WTC11 (cell line): ENCODE results near the gene DRAXIN.

Experiments
- ATF2 ChIP-seq: sonication (generic); formaldehyde crosslinking; IDR thresholded peaks from 2 replicates; pipeline ENCODE4 v1.8.1; 2022; ENCODE audit warnings: low read depth, missing genetic modification reagents, borderline replicate concordance
- CREB1 ChIP-seq: sonication (generic); formaldehyde crosslinking; IDR thresholded peaks from 2 replicates; pipeline ENCODE4 v1.8.0; 2023; ENCODE audit warnings: mild to moderate bottlenecking, missing genetic modification reagents
- CREM ChIP-seq: sonication (generic); formaldehyde crosslinking; IDR thresholded peaks from 2 replicates; pipeline ENCODE4 v1.8.1; 2022; ENCODE audit warnings: mild to moderate bottlenecking, missing genetic modification reagents, moderate library complexity
- ERG ChIP-seq: fragments of 250-450 bp; sonication (Bioruptor Pico); IDR thresholded peaks from 2 replicates; pipeline ENCODE4 v1.8.0; 2021; ENCODE audit warnings: mild to moderate bottlenecking
- ESRRA ChIP-seq: sonication (generic); formaldehyde crosslinking; IDR thresholded peaks from 2 replicates; pipeline ENCODE4 v1.8.1; 2022; ENCODE audit warnings: mild to moderate bottlenecking, missing genetic modification reagents, borderline replicate concordance
- FOXP1 ChIP-seq: sonication (generic); formaldehyde crosslinking; IDR thresholded peaks from 2 replicates; pipeline ENCODE4 v1.8.0; 2022; ENCODE audit warnings: missing genetic modification reagents, mild to moderate bottlenecking, moderate library complexity, borderline replicate concordance
- GABPB1 ChIP-seq: sonication (generic); formaldehyde crosslinking; IDR thresholded peaks from 2 replicates; pipeline ENCODE4 v1.8.1; 2023; ENCODE audit warnings: mild to moderate bottlenecking, missing genetic modification reagents
- HMGA2 ChIP-seq: fragments of 250-450 bp; sonication (Bioruptor Pico); IDR thresholded peaks from 2 replicates; pipeline ENCODE4 v1.4.0; 2021; ENCODE audit warnings: mild to moderate bottlenecking, moderate library complexity
- JUN ChIP-seq: sonication (generic); formaldehyde crosslinking; IDR thresholded peaks from 2 replicates; pipeline ENCODE4 v1.8.0; 2023; ENCODE audit warnings: mild to moderate bottlenecking, missing genetic modification reagents
- TEAD1 ChIP-seq: sonication (generic); formaldehyde crosslinking; IDR thresholded peaks from 2 replicates; pipeline ENCODE4 v1.8.0; 2022; ENCODE audit warnings: mild to moderate bottlenecking, missing genetic modification reagents
- TF ChIP-seq, protein P1 (sequence below): fragments of 200-600 bp; IDR thresholded peaks from 2 replicates; pipeline ENCODE4 v1.8.0; 2022; ENCODE audit warnings: antibody characterized with exemption
- TF ChIP-seq, protein P2 (sequence below): sonication (generic); formaldehyde crosslinking; IDR thresholded peaks from 2 replicates; pipeline ENCODE4 v1.8.1; 2023; ENCODE audit warnings: mild to moderate bottlenecking, missing genetic modification reagents, moderate library complexity
- TF ChIP-seq, protein P3 (sequence below): sonication (generic); formaldehyde crosslinking; IDR thresholded peaks from 2 replicates; pipeline ENCODE4 v1.8.1; 2023; ENCODE audit warnings: mild to moderate bottlenecking, moderate library complexity, missing genetic modification reagents

DNA sequence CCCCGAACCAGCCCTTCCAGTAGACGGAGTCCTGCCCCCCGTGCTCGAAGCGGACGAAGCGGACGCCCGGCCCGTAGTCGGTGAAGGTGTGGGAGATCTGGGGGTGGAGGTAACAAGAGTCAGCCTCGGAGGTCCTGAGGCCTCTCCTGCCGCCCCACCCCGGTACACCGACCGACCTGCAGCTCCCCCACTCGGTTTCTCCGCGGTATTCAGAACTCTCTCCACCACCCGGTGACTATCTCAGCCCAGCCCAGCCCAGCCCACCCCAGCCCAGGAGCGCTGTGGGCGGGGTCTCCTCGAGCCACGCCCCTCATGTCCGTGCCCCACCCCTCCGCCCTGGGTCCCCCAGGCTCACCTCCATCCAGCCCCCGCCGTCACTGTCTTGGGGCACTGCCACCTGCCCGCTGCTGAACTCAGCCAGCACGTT is 42.8 kb upstream of the DRAXIN start:
- TF ChIP-seq ESRRA (CRISPR knock-in tag) (no peak), GABPB1 (no peak), FOXP1 (CRISPR knock-in tag) (no peak), CREM (no peak), ERG (CRISPR knock-in tag) (no peak), HMGA2 (CRISPR knock-in tag) (no peak), ATF2 (CRISPR knock-in tag) (no peak), CREB1 (CRISPR knock-in tag) (no peak), JUN (no peak), TEAD1 (CRISPR knock-in tag) (no peak)
- TF ChIP-seq, protein P1, sequence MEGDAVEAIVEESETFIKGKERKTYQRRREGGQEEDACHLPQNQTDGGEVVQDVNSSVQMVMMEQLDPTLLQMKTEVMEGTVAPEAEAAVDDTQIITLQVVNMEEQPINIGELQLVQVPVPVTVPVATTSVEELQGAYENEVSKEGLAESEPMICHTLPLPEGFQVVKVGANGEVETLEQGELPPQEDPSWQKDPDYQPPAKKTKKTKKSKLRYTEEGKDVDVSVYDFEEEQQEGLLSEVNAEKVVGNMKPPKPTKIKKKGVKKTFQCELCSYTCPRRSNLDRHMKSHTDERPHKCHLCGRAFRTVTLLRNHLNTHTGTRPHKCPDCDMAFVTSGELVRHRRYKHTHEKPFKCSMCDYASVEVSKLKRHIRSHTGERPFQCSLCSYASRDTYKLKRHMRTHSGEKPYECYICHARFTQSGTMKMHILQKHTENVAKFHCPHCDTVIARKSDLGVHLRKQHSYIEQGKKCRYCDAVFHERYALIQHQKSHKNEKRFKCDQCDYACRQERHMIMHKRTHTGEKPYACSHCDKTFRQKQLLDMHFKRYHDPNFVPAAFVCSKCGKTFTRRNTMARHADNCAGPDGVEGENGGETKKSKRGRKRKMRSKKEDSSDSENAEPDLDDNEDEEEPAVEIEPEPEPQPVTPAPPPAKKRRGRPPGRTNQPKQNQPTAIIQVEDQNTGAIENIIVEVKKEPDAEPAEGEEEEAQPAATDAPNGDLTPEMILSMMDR, result no peak
- TF ChIP-seq, protein P2, sequence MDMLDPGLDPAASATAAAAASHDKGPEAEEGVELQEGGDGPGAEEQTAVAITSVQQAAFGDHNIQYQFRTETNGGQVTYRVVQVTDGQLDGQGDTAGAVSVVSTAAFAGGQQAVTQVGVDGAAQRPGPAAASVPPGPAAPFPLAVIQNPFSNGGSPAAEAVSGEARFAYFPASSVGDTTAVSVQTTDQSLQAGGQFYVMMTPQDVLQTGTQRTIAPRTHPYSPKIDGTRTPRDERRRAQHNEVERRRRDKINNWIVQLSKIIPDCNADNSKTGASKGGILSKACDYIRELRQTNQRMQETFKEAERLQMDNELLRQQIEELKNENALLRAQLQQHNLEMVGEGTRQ (CRISPR knock-in tag), result no peak
- TF ChIP-seq, protein P3, sequence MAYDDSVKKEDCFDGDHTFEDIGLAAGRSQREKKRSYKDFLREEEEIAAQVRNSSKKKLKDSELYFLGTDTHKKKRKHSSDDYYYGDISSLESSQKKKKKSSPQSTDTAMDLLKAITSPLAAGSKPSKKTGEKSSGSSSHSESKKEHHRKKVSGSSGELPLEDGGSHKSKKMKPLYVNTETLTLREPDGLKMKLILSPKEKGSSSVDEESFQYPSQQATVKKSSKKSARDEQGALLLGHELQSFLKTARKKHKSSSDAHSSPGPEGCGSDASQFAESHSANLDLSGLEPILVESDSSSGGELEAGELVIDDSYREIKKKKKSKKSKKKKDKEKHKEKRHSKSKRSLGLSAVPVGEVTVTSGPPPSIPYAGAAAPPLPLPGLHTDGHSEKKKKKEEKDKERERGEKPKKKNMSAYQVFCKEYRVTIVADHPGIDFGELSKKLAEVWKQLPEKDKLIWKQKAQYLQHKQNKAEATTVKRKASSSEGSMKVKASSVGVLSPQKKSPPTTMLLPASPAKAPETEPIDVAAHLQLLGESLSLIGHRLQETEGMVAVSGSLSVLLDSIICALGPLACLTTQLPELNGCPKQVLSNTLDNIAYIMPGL (CRISPR knock-in tag), result no peak
